Caco-2 (cell line): ENCODE measurements around the gene SORCS2. TPM values are rescaled to one million over a fixed set of nuclear protein-coding genes. Genes with fewer than 3 reads are reported as not detected.

Experiments used
- BruUV-seq: library from RNA; stranded (reverse); fragments of 400-500 nt; replicated peaks from 2 replicates; lab custom pipeline; 2021; lab: Mats Ljungman, UMichigan
- CTCF ChIA-PET: fragments of 300-600 bp; sonication (Branson Sonifier 250); formaldehyde crosslinking; loops from one replicate; lab custom pipeline; 2022; ENCODE audit warnings: antibody characterized with exemption; lab: Charles Lee
- POLR2A ChIA-PET: fragments of 300-600 bp; sonication (Branson Sonifier 250); formaldehyde crosslinking; loops from one replicate; lab custom pipeline; 2022; ENCODE audit warnings: antibody characterized with exemption; lab: Charles Lee
- DNase-seq, 2 experiments: peaks; one replicate each; pipeline versions ENCODE4 v3.0.0 to v3.0.0-alpha.2; 2020 to 2022
- H3K27me3 ChIP-seq: replicated peaks from 2 replicates; pipeline ENCODE4 v1.6.0; 2011; ENCODE audit warnings: low read length; ENCODE audit not compliant: control insufficient read depth, insufficient read depth
- H3K36me3 ChIP-seq: 2 replicates; pipeline ENCODE4 v1.5.1; 2011; ENCODE audit warnings: low read length; ENCODE audit not compliant: control insufficient read depth, insufficient read depth
- H3K4me1 ChIP-seq: fragments of 250-450 bp; sonication (Bioruptor Pico); 2 replicates; pipeline ENCODE4 v1.5.1; 2020; ENCODE audit warnings: mild to moderate bottlenecking
- H3K4me3 ChIP-seq: 2 replicates; pipeline ENCODE4 v1.5.1; 2011; ENCODE audit warnings: low read depth, mild to moderate bottlenecking, control low read depth, low read length
- H3K9me3 ChIP-seq: fragments of 250-450 bp; sonication (Bioruptor Pico); 2 replicates; pipeline ENCODE4 v1.5.1; 2020; ENCODE audit warnings: mild to moderate bottlenecking, moderate library complexity
- H3K27ac Mint-ChIP-seq: one replicate; pipeline ENCODE4 v1.8.0; 2022; ENCODE audit warnings: mixed read lengths; ENCODE audit not compliant: unreplicated experiment
- H3K27me3 Mint-ChIP-seq: one replicate; pipeline ENCODE4 v1.8.0; 2022; ENCODE audit warnings: mixed read lengths; ENCODE audit not compliant: insufficient read depth, unreplicated experiment
- H3K36me3 Mint-ChIP-seq: one replicate; pipeline ENCODE4 v1.8.0; 2022; ENCODE audit warnings: mild to moderate bottlenecking, mixed read lengths; ENCODE audit not compliant: insufficient read depth, unreplicated experiment
- H3K4me1 Mint-ChIP-seq: one replicate; pipeline ENCODE4 v1.8.0; 2022; ENCODE audit warnings: low read depth, mixed read lengths; ENCODE audit not compliant: unreplicated experiment
- H3K4me3 Mint-ChIP-seq: one replicate; pipeline ENCODE4 v1.8.0; 2022; ENCODE audit warnings: mild to moderate bottlenecking, moderate library complexity, mixed read lengths; ENCODE audit not compliant: unreplicated experiment
- H3K9me3 Mint-ChIP-seq: one replicate; pipeline ENCODE4 v1.8.0; 2022; ENCODE audit warnings: mixed read lengths; ENCODE audit not compliant: unreplicated experiment
- intact Hi-C: fragments of 100-400 bp; cut with micrococcal nuclease; formaldehyde crosslinking; loops from one replicate; pipeline ENCODE4 v1.10.0; 2022; ENCODE audit not compliant: unreplicated experiment
- total RNA-seq: library from RNA; stranded (reverse); gene quantifications from 2 replicates; pipeline ENCODE4 v1.2.3, GENCODE V29; 2022
- TF ChIP-seq, protein P1 (sequence below), 2 experiments: fragments of 200-600 bp in 1 of 2; IDR thresholded peaks; 1 replicate in 1 of 2; 2 replicates in 1 of 2; pipeline versions ENCODE4 v1.5.1 to v1.8.0; 2011 to 2022; ENCODE audit warnings: antibody characterized with exemption in 1 of 2, control low read depth in 1 of 2, inconsistent platforms in 1 of 2, low read depth in 1 of 2, low read length in 1 of 2, mild to moderate bottlenecking in 1 of 2, moderate library complexity in 1 of 2; ENCODE audit not compliant: insufficient read depth in 1 of 2, severe bottlenecking in 1 of 2, unreplicated experiment in 1 of 2

Gene SORCS2
- total RNA-seq, 1 experiment from 2014 or later: 1.6 TPM

GRCh38 chr4:7252051-7252450, 59.7 kb downstream of the SORCS2 start:
- no peaks in the 10 kb centered on the region for H3K27me3 ChIP-seq
- H3K9me3 ChIP-seq: peaks cover 7% of the 10 kb centered on the region; the same call in 1 of the 2 replicates
- BruUV-seq: no TSS peak
- intact Hi-C loops: no loop called here
- Mint-ChIP-seq H3K4me1 (no peaks in the 10 kb centered on the region), H3K27me3 (no peaks in the 10 kb centered on the region), H3K36me3 (no peaks in the 10 kb centered on the region), H3K27ac (no peak overlapping the region), H3K9me3 (no peaks in the 10 kb centered on the region), H3K4me3 (no peak overlapping the region)
- no peaks in the 10 kb centered on the region for H3K36me3 ChIP-seq
- no peaks in the 10 kb centered on the region for H3K4me1 ChIP-seq
- ChIA-PET POLR2A (no interaction called here), CTCF (interaction anchor here (0.7 kb wide), 1 partner anchor 25 kb away, joined by 3 read pairs; no protein-coding TSS in a partner anchor)
- DNase-seq: no peak
- no peak overlapping the region for H3K4me3 ChIP-seq
- TF ChIP-seq, protein P1, sequence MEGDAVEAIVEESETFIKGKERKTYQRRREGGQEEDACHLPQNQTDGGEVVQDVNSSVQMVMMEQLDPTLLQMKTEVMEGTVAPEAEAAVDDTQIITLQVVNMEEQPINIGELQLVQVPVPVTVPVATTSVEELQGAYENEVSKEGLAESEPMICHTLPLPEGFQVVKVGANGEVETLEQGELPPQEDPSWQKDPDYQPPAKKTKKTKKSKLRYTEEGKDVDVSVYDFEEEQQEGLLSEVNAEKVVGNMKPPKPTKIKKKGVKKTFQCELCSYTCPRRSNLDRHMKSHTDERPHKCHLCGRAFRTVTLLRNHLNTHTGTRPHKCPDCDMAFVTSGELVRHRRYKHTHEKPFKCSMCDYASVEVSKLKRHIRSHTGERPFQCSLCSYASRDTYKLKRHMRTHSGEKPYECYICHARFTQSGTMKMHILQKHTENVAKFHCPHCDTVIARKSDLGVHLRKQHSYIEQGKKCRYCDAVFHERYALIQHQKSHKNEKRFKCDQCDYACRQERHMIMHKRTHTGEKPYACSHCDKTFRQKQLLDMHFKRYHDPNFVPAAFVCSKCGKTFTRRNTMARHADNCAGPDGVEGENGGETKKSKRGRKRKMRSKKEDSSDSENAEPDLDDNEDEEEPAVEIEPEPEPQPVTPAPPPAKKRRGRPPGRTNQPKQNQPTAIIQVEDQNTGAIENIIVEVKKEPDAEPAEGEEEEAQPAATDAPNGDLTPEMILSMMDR (IDR thresholded peaks at IDR 0.05; ENCODE audit: insufficient read depth in 1 of 2, low read depth in 1 of 2, low read length in 1 of 2, severe bottlenecking in 1 of 2, unreplicated experiment in 1 of 2): no peak

DNA sequence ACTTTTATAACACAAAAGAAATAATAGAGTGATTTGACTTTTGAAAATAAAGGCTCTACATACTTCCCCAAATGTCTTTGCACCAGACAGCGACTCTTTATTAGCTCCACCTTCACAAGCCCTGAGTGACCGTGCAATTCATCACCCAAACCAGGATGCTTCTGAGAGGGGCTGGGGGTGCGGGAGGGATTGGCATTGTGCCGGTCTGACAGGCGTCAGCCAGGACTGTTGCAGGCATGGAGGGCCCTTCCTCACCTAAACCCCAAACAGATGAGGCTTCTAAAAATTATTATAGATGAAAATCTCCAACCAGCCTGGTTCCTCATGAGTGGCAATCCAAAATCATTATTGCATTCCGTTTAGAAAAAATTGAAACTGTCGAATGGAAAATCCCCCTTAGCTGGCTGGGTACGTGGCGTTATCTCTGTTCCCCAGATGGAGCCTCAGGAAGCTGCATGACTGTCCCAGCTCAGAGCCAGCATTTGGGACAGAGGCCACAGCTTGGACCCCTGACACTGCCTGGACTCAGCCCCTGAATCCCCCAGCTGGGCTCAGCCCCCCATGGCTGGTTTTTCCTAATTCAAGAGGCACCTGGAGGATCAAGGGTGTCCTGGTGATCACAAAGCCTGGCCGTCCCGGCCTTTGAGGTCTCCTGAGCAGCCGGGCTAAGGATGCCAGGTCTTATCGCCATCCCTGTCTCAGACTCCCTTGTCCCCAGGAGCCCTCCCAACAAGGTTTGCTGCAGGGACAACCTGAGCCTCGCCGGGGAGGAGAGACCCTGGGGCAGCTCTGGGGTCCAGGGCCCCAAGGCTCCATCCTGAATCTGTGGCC, 60.4 kb downstream of the SORCS2 start:
- ChIA-PET CTCF (interaction anchor here (0.7 kb wide), 1 partner anchor 25 kb away, joined by 3 read pairs; no protein-coding TSS in a partner anchor), POLR2A (no interaction called here)
- no peaks in the 10 kb centered on the region for H3K4me1 Mint-ChIP-seq
- no peak overlapping the region for H3K27ac Mint-ChIP-seq
- H3K36me3 ChIP-seq: no peaks in the 10 kb centered on the region
- H3K9me3 ChIP-seq: peaks cover 7% of the 10 kb centered on the region; the same call in 1 of the 2 replicates
- TF ChIP-seq, protein P1 (IDR thresholded peaks at IDR 0.05; ENCODE audit: insufficient read depth in 1 of 2, low read depth in 1 of 2, low read length in 1 of 2, severe bottlenecking in 1 of 2, unreplicated experiment in 1 of 2): no peak
- no peak overlapping the region for H3K4me3 ChIP-seq
- intact Hi-C loops: no loop called here
- H3K27me3 Mint-ChIP-seq: no peaks in the 10 kb centered on the region
- no peak for DNase-seq
- H3K36me3 Mint-ChIP-seq: no peaks in the 10 kb centered on the region
- no peaks in the 10 kb centered on the region for H3K9me3 Mint-ChIP-seq
- no peak overlapping the region for H3K4me3 Mint-ChIP-seq
- no TSS peak for BruUV-seq
- no peaks in the 10 kb centered on the region for H3K4me1 ChIP-seq
- H3K27me3 ChIP-seq: no peaks in the 10 kb centered on the region

DNA sequence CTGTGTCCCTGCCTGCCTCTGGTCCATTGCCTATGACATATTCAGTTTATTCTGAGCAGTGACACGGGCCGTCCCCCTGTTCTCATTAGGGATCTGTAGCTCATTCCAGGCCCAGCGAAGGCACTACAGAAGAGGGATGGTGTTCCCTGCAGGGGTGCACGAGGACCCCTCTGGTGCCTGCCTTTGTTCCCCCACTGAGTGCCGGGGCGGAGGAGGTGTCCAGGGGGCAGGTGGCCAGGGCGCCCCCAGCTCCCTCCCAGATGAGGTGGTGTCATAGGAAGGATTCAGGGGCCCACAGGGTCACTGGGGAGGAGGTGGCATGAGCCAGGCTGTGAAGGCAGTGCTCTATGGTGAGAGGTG, 61.0 kb downstream of the SORCS2 start:
- H3K27me3 ChIP-seq: no peaks in the 10 kb centered on the region
- H3K36me3 ChIP-seq: no peaks in the 10 kb centered on the region
- peaks cover 7% of the 10 kb centered on the region; the same call in 1 of the 2 replicates for H3K9me3 ChIP-seq
- BruUV-seq: no TSS peak
- H3K4me1 ChIP-seq: no peaks in the 10 kb centered on the region
- Mint-ChIP-seq H3K27me3 (no peaks in the 10 kb centered on the region), H3K27ac (no peak overlapping the region), H3K4me1 (no peaks in the 10 kb centered on the region), H3K4me3 (no peak overlapping the region), H3K9me3 (no peaks in the 10 kb centered on the region), H3K36me3 (no peaks in the 10 kb centered on the region)
- intact Hi-C loops: no loop called here
- TF ChIP-seq, protein P1 (IDR thresholded peaks at IDR 0.05; ENCODE audit: insufficient read depth in 1 of 2, low read depth in 1 of 2, low read length in 1 of 2, severe bottlenecking in 1 of 2, unreplicated experiment in 1 of 2): no peak
- no peak overlapping the region for H3K4me3 ChIP-seq
- POLR2A ChIA-PET: no interaction called here
- CTCF ChIA-PET: no interaction called here
- DNase-seq: no peak
